ENCODE measurements around the gene GALNT1.

GALNT1 gene

GRCh38 chr18:35697869-35698268 lies 116.3 kb downstream of the GALNT1 start:
- POLR2A ChIA-PET = no interaction called here
- CTCF ChIA-PET = interaction anchor here (0.5 kb wide), 1 partner anchor 241 kb away, joined by 4 read pairs; no protein-coding TSS in a partner anchor
- DNase-seq (ENCODE audit: extremely low spot score) = no peak
- TF ChIP-seq SP1 (IDR thresholded peaks at IDR 0.05) (no peak), PKNOX1 (IDR thresholded peaks at IDR 0.05) (no peak), HDGF (IDR thresholded peaks at IDR 0.05; ENCODE audit: borderline replicate concordance) (no peak), TARDBP (IDR thresholded peaks at IDR 0.05) (no peak), FOXM1 (IDR thresholded peaks at IDR 0.05; ENCODE audit: borderline replicate concordance) (no peak), L3MBTL2 (conservative IDR thresholded peaks at IDR 0.05) (no peak), SUZ12 (IDR thresholded peaks at IDR 0.05) (no peak), ELF4 (IDR thresholded peaks at IDR 0.05) (no peak)

- ChIA-PET POLR2A (no interaction called here), CTCF (no interaction called here)
- DNase-seq (ENCODE audit: extremely low spot score) = no peak
- no peak for TF ChIP-seq PKNOX1 (IDR thresholded peaks at IDR 0.05)
- no peak for TF ChIP-seq L3MBTL2 (conservative IDR thresholded peaks at IDR 0.05)
- TF ChIP-seq SUZ12 (IDR thresholded peaks at IDR 0.05) = no peak
- TF ChIP-seq FOXM1 (IDR thresholded peaks at IDR 0.05; ENCODE audit: borderline replicate concordance) = no peak
- TF ChIP-seq FOXA1 (IDR thresholded peaks at IDR 0.05) = no peak
These were observed 121.6 kb downstream of the GALNT1 start for GRCh38 chr18:35703043-35703688.

- TF ChIP-seq BHLHE40 (IDR thresholded peaks at IDR 0.05; ENCODE audit: borderline replicate concordance) = no peak
- TF ChIP-seq SP1 (IDR thresholded peaks at IDR 0.05) = no peak
- no peak for TF ChIP-seq FOXM1 (IDR thresholded peaks at IDR 0.05; ENCODE audit: borderline replicate concordance)
- no peak for TF ChIP-seq L3MBTL2 (conservative IDR thresholded peaks at IDR 0.05)
- TF ChIP-seq ZNF384 (IDR thresholded peaks at IDR 0.05) = no peak
- no peak for TF ChIP-seq ARNT (IDR thresholded peaks at IDR 0.05)
- TF ChIP-seq SUZ12 (IDR thresholded peaks at IDR 0.05) = no peak
- TF ChIP-seq FOXK2 (IDR thresholded peaks at IDR 0.05) = no peak
- POLR2A ChIA-PET = no interaction called here
- no peak for DNase-seq (ENCODE audit: extremely low spot score)
- CTCF ChIA-PET = interaction anchor here (0.6 kb wide), 1 partner anchor 893 kb away, joined by 4 read pairs; no protein-coding TSS in a partner anchor
These were observed 124.4 kb downstream of the GALNT1 start for GRCh38 chr18:35705988-35706387.

- TF ChIP-seq NFRKB (IDR thresholded peaks at IDR 0.05) (no peak), SP1 (IDR thresholded peaks at IDR 0.05) (no peak), ELF4 (IDR thresholded peaks at IDR 0.05) (no peak), CTBP1 (IDR thresholded peaks at IDR 0.05; ENCODE audit: borderline replicate concordance) (no peak)
- POLR2A ChIA-PET = no interaction called here
- DNase-seq (ENCODE audit: extremely low spot score) = no peak
- CTCF ChIA-PET = no interaction called here
These were observed 125.7 kb downstream of the GALNT1 start for GRCh38 chr18:35707247-35707646.

GRCh38 chr18:35707674-35708073 lies 126.1 kb downstream of the GALNT1 start:
- TF ChIP-seq TARDBP (IDR thresholded peaks at IDR 0.05) = no peak
- no peak for TF ChIP-seq PKNOX1 (IDR thresholded peaks at IDR 0.05)
- TF ChIP-seq FOXK2 (IDR thresholded peaks at IDR 0.05) = no peak
- TF ChIP-seq CTBP1 (IDR thresholded peaks at IDR 0.05; ENCODE audit: borderline replicate concordance) = no peak
- DNase-seq (ENCODE audit: extremely low spot score) = no peak
- ChIA-PET POLR2A (no interaction called here), CTCF (no interaction called here)

- ChIA-PET CTCF (no interaction called here), POLR2A (no interaction called here)
- DNase-seq (ENCODE audit: extremely low spot score) = no peak
- no peak for TF ChIP-seq LEF1 (IDR thresholded peaks at IDR 0.05; ENCODE audit: borderline replicate concordance)
- peak; percentile 87 for TF ChIP-seq PKNOX1 (IDR thresholded peaks at IDR 0.05)
These were observed 129.0 kb downstream of the GALNT1 start for GRCh38 chr18:35710581-35710980.

GRCh38 chr18:35711227-35711626 lies 129.7 kb downstream of the GALNT1 start:
- ChIA-PET POLR2A (no interaction called here), CTCF (no interaction called here)
- no peak for DNase-seq (ENCODE audit: extremely low spot score)
- TF ChIP-seq FOXK2 (IDR thresholded peaks at IDR 0.05) (no peak), ARNT (IDR thresholded peaks at IDR 0.05) (no peak), PKNOX1 (IDR thresholded peaks at IDR 0.05) (no peak), FOXM1 (IDR thresholded peaks at IDR 0.05; ENCODE audit: borderline replicate concordance) (no peak), SUZ12 (IDR thresholded peaks at IDR 0.05) (no peak), NFRKB (IDR thresholded peaks at IDR 0.05) (no peak), HDGF (IDR thresholded peaks at IDR 0.05; ENCODE audit: borderline replicate concordance) (no peak), FOXA1 (IDR thresholded peaks at IDR 0.05) (no peak), ELF4 (IDR thresholded peaks at IDR 0.05) (no peak), ZNF384 (IDR thresholded peaks at IDR 0.05) (no peak), SP1 (IDR thresholded peaks at IDR 0.05) (no peak), CTBP1 (IDR thresholded peaks at IDR 0.05; ENCODE audit: borderline replicate concordance) (no peak), BHLHE40 (IDR thresholded peaks at IDR 0.05; ENCODE audit: borderline replicate concordance) (no peak), LEF1 (IDR thresholded peaks at IDR 0.05; ENCODE audit: borderline replicate concordance) (no peak), L3MBTL2 (conservative IDR thresholded peaks at IDR 0.05) (no peak), TARDBP (IDR thresholded peaks at IDR 0.05) (no peak)
